ENCODE results near the gene BBS2. TPM values are rescaled to one million over a fixed set of nuclear protein-coding genes. Genes with fewer than 3 reads are reported as not detected.

BBS2 gene
- total and polyA plus RNA-seq, 2 donors = 36.2 to 49.2 TPM

- Histone ChIP-seq H3K4me1 (ENCODE audit: control insufficient read depth in 2 of 2, insufficient read depth in 2 of 2, low read length in 2 of 2) (no peaks in the 10 kb centered on the region), H3K4me3 (ENCODE audit: low read length in 2 of 2) (no peak overlapping the region), H3K27me3 (ENCODE audit: control insufficient read depth in 2 of 2, insufficient read depth in 1 of 2, low read length in 1 of 2) (no peaks in the 10 kb centered on the region), H3K9me3 (ENCODE audit: control insufficient read depth in 2 of 2, insufficient read depth in 1 of 2, low read length in 1 of 2) (no peaks in the 10 kb centered on the region), H3K36me3 (ENCODE audit: control insufficient read depth in 2 of 2, insufficient read depth in 2 of 2, low read length in 1 of 2) (peaks cover 54 to 62% of the 10 kb centered on the region in 2 donors), H3K27ac (ENCODE audit: low read depth in 1 of 2, low read length in 1 of 2) (no peak overlapping the region)
- DNase-seq (ENCODE audit: low read depth in 6 of 9, low spot score in 9 of 9) = no peak
- WGBS = 97% methylated on average over 2 of the region's 2 CpGs
Observed at GRCh38 chr16:56475201-56475600, 44.6 kb downstream of the BBS2 start.

GRCh38 chr16:56470666-56471065 lies 49.2 kb downstream of the BBS2 start:
- H3K9me3 ChIP-seq (ENCODE audit: control insufficient read depth in 2 of 2, insufficient read depth in 1 of 2, low read length in 1 of 2) = no peaks in the 10 kb centered on the region
- H3K4me1 ChIP-seq (ENCODE audit: control insufficient read depth in 2 of 2, insufficient read depth in 2 of 2, low read length in 2 of 2) = no peaks in the 10 kb centered on the region
- H3K27me3 ChIP-seq (ENCODE audit: control insufficient read depth in 2 of 2, insufficient read depth in 1 of 2, low read length in 1 of 2) = no peaks in the 10 kb centered on the region
- 96% methylated on average over 1 of the region's 1 CpG for WGBS
- peaks cover 45 to 76% of the 10 kb centered on the region in 2 donors for H3K36me3 ChIP-seq (ENCODE audit: control insufficient read depth in 2 of 2, insufficient read depth in 2 of 2, low read length in 1 of 2)
- no peak overlapping the region for H3K4me3 ChIP-seq (ENCODE audit: low read length in 2 of 2)
- no peak overlapping the region for H3K27ac ChIP-seq (ENCODE audit: low read depth in 1 of 2, low read length in 1 of 2)
- DNase-seq (ENCODE audit: low read depth in 6 of 9, low spot score in 9 of 9) = no peak

GRCh38 chr16:56470232-56470631 lies 49.6 kb downstream of the BBS2 start:
- no peaks in the 10 kb centered on the region for H3K9me3 ChIP-seq (ENCODE audit: control insufficient read depth in 2 of 2, insufficient read depth in 1 of 2, low read length in 1 of 2)
- no peak overlapping the region for H3K4me3 ChIP-seq (ENCODE audit: low read length in 2 of 2)
- no peaks in the 10 kb centered on the region for H3K27me3 ChIP-seq (ENCODE audit: control insufficient read depth in 2 of 2, insufficient read depth in 1 of 2, low read length in 1 of 2)
- H3K27ac ChIP-seq (ENCODE audit: low read depth in 1 of 2, low read length in 1 of 2) = no peak overlapping the region
- no peaks in the 10 kb centered on the region for H3K4me1 ChIP-seq (ENCODE audit: control insufficient read depth in 2 of 2, insufficient read depth in 2 of 2, low read length in 2 of 2)
- no peak for DNase-seq (ENCODE audit: low read depth in 6 of 9, low spot score in 9 of 9)
- H3K36me3 ChIP-seq (ENCODE audit: control insufficient read depth in 2 of 2, insufficient read depth in 2 of 2, low read length in 1 of 2) = peaks cover 45 to 75% of the 10 kb centered on the region in 2 donors
- WGBS = 95% methylated on average over 3 of the region's 3 CpGs

- Histone ChIP-seq H3K27me3 (ENCODE audit: control insufficient read depth in 2 of 2, insufficient read depth in 1 of 2, low read length in 1 of 2) (no peaks in the 10 kb centered on the region), H3K4me1 (ENCODE audit: control insufficient read depth in 2 of 2, insufficient read depth in 2 of 2, low read length in 2 of 2) (no peaks in the 10 kb centered on the region), H3K27ac (ENCODE audit: low read depth in 1 of 2, low read length in 1 of 2) (no peak overlapping the region), H3K9me3 (ENCODE audit: control insufficient read depth in 2 of 2, insufficient read depth in 1 of 2, low read length in 1 of 2) (no peaks in the 10 kb centered on the region), H3K36me3 (ENCODE audit: control insufficient read depth in 2 of 2, insufficient read depth in 2 of 2, low read length in 1 of 2) (peaks cover 41 to 73% of the 10 kb centered on the region in 2 donors), H3K4me3 (ENCODE audit: low read length in 2 of 2) (no peak overlapping the region)
- 98% methylated on average over 7 of the region's 7 CpGs for WGBS
- no peak for DNase-seq (ENCODE audit: low read depth in 6 of 9, low spot score in 9 of 9)
Observed at GRCh38 chr16:56469748-56470147, 50.1 kb downstream of the BBS2 start.

GRCh38 chr16:56468800-56469199 lies 51.0 kb downstream of the BBS2 start:
- H3K36me3 ChIP-seq (ENCODE audit: control insufficient read depth in 2 of 2, insufficient read depth in 2 of 2, low read length in 1 of 2) = peaks cover 39 to 77% of the 10 kb centered on the region in 2 donors

GRCh38 chr16:56466344-56466743 lies 53.5 kb downstream of the BBS2 start:
- no peak for DNase-seq (ENCODE audit: low read depth in 6 of 9, low spot score in 9 of 9)
- WGBS = 98% methylated on average over 2 of the region's 2 CpGs
- Histone ChIP-seq H3K9me3 (ENCODE audit: control insufficient read depth in 2 of 2, insufficient read depth in 1 of 2, low read length in 1 of 2) (no peaks in the 10 kb centered on the region), H3K36me3 (ENCODE audit: control insufficient read depth in 2 of 2, insufficient read depth in 2 of 2, low read length in 1 of 2) (peaks cover 31 to 65% of the 10 kb centered on the region in 2 donors), H3K27me3 (ENCODE audit: control insufficient read depth in 2 of 2, insufficient read depth in 1 of 2, low read length in 1 of 2) (no peaks in the 10 kb centered on the region), H3K4me1 (ENCODE audit: control insufficient read depth in 2 of 2, insufficient read depth in 2 of 2, low read length in 2 of 2) (no peaks in the 10 kb centered on the region), H3K27ac (ENCODE audit: low read depth in 1 of 2, low read length in 1 of 2) (no peak overlapping the region), H3K4me3 (ENCODE audit: low read length in 2 of 2) (no peak overlapping the region)

More at GRCh38 chr16:56468800-56469199, 51.0 kb downstream of the BBS2 start:
- DNase-seq (ENCODE audit: low read depth in 6 of 9, low spot score in 9 of 9) = no peak
- no peaks in the 10 kb centered on the region for H3K27me3 ChIP-seq (ENCODE audit: control insufficient read depth in 2 of 2, insufficient read depth in 1 of 2, low read length in 1 of 2)
- H3K9me3 ChIP-seq (ENCODE audit: control insufficient read depth in 2 of 2, insufficient read depth in 1 of 2, low read length in 1 of 2) = no peaks in the 10 kb centered on the region
- no peak overlapping the region for H3K27ac ChIP-seq (ENCODE audit: low read depth in 1 of 2, low read length in 1 of 2)
- H3K4me1 ChIP-seq (ENCODE audit: control insufficient read depth in 2 of 2, insufficient read depth in 2 of 2, low read length in 2 of 2) = no peaks in the 10 kb centered on the region
- no peak overlapping the region for H3K4me3 ChIP-seq (ENCODE audit: low read length in 2 of 2)

- H3K27me3 ChIP-seq (ENCODE audit: control insufficient read depth in 2 of 2, insufficient read depth in 1 of 2, low read length in 1 of 2) = no peaks in the 10 kb centered on the region
- no peaks in the 10 kb centered on the region for H3K9me3 ChIP-seq (ENCODE audit: control insufficient read depth in 2 of 2, insufficient read depth in 1 of 2, low read length in 1 of 2)
- DNase-seq (ENCODE audit: low read depth in 6 of 9, low spot score in 9 of 9) = no peak
- no peak overlapping the region for H3K27ac ChIP-seq (ENCODE audit: low read depth in 1 of 2, low read length in 1 of 2)
- H3K36me3 ChIP-seq (ENCODE audit: control insufficient read depth in 2 of 2, insufficient read depth in 2 of 2, low read length in 1 of 2) = peaks cover 17 to 57% of the 10 kb centered on the region in 2 donors
- no peaks in the 10 kb centered on the region for H3K4me1 ChIP-seq (ENCODE audit: control insufficient read depth in 2 of 2, insufficient read depth in 2 of 2, low read length in 2 of 2)
- no peak overlapping the region for H3K4me3 ChIP-seq (ENCODE audit: low read length in 2 of 2)
- WGBS = 100% methylated on average over 6 of the region's 6 CpGs
Observed at GRCh38 chr16:56463153-56463552, 56.7 kb downstream of the BBS2 start.

- WGBS = 96% methylated on average over 3 of the region's 3 CpGs
Observed at GRCh38 chr16:56462064-56462796, 57.6 kb downstream of the BBS2 start.

GRCh38 chr16:56460101-56460500 lies 59.7 kb downstream of the BBS2 start:
- DNase-seq (ENCODE audit: low read depth in 6 of 9, low spot score in 9 of 9) = no peak
- Histone ChIP-seq H3K27ac (ENCODE audit: low read depth in 1 of 2, low read length in 1 of 2) (no peak overlapping the region), H3K9me3 (ENCODE audit: control insufficient read depth in 2 of 2, insufficient read depth in 1 of 2, low read length in 1 of 2) (no peaks in the 10 kb centered on the region), H3K4me3 (ENCODE audit: low read length in 2 of 2) (no peak overlapping the region), H3K27me3 (ENCODE audit: control insufficient read depth in 2 of 2, insufficient read depth in 1 of 2, low read length in 1 of 2) (no peaks in the 10 kb centered on the region), H3K4me1 (ENCODE audit: control insufficient read depth in 2 of 2, insufficient read depth in 2 of 2, low read length in 2 of 2) (no peaks in the 10 kb centered on the region), H3K36me3 (ENCODE audit: control insufficient read depth in 2 of 2, insufficient read depth in 2 of 2, low read length in 1 of 2) (peaks cover 9 to 47% of the 10 kb centered on the region in 2 donors)
- 94% methylated on average over 2 of the region's 2 CpGs for WGBS

More at GRCh38 chr16:56462064-56462796, 57.6 kb downstream of the BBS2 start:
- DNase-seq (ENCODE audit: low read depth in 6 of 9, low spot score in 9 of 9) = no peak
- Histone ChIP-seq H3K4me3 (ENCODE audit: low read length in 2 of 2) (no peak overlapping the region), H3K27ac (ENCODE audit: low read depth in 1 of 2, low read length in 1 of 2) (no peak overlapping the region), H3K9me3 (ENCODE audit: control insufficient read depth in 2 of 2, insufficient read depth in 1 of 2, low read length in 1 of 2) (no peaks in the 10 kb centered on the region), H3K36me3 (ENCODE audit: control insufficient read depth in 2 of 2, insufficient read depth in 2 of 2, low read length in 1 of 2) (peaks cover 21 to 53% of the 10 kb centered on the region in 2 donors), H3K4me1 (ENCODE audit: control insufficient read depth in 2 of 2, insufficient read depth in 2 of 2, low read length in 2 of 2) (no peaks in the 10 kb centered on the region), H3K27me3 (ENCODE audit: control insufficient read depth in 2 of 2, insufficient read depth in 1 of 2, low read length in 1 of 2) (no peaks in the 10 kb centered on the region)
